Stimulated activated CD4-positive, alpha-beta T cell treated with anti-CD3 and anti-CD28 coated beads, Interleukin-1b, Interleukin-23, amount 100 ng/mL, for 4 hours (primary cell): ENCODE results near the gene RPUSD1.
"Not testable (repeated sequence)": the region's sequence is repeated elsewhere in the genome, so short reads cannot be mapped to it uniquely, and the experiment has no call there.

Experiments
- DNase-seq, 2 donors: peaks; one replicate each; pipeline ENCODE4 v3.0.0-alpha.2; 2020; ENCODE audit warnings: low read depth in 2 of 2

RPUSD1 gene

DNA sequence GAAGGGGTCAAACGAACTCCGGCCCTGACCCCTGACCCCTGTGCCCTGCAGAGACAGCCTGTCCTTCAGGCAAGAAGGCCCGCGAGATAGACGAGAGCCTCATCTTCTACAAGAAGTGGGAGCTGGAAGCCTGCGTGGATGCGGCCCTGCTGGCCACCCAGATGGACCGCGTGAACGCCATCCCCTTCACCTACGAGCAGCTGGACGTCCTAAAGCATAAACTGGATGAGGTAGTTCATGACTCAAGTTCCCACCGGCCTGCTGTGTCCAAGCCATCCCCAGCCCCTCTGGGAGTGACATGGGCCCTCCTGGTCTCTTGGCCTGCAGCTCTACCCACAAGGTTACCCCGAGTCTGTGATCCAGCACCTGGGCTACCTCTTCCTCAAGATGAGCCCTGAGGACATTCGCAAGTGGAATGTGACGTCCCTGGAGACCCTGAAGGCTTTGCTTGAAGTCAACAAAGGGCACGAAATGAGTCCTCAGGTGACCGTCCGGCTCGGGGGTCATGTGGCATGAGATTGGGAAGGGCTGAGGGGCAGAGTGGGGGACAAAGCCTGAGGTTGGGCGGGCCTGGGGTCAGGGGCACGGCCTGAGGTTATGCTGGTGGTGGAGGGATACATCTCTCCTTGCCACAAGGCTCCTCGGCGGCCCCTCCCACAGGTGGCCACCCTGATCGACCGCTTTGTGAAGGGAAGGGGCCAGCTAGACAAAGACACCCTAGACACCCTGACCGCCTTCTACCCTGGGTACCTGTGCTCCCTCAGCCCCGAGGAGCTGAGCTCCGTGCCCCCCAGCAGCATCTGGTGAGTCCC is 22.0 kb downstream of the RPUSD1 start:
- DNase-seq = no peak

DNA sequence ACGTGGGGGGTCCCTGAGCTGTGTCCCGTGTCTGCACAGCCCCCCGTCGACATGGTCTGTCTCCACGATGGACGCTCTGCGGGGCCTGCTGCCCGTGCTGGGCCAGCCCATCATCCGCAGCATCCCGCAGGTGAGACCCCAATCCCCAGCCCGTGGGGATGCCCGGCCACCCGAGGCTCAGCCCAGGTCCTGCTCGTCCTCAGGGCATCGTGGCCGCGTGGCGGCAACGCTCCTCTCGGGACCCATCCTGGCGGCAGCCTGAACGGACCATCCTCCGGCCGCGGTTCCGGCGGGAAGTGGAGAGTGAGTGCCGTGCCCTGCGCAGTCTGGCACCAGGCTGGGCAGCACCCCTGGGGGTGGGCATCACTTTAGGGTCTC is 22.7 kb downstream of the RPUSD1 start:
- no peak for DNase-seq

DNA sequence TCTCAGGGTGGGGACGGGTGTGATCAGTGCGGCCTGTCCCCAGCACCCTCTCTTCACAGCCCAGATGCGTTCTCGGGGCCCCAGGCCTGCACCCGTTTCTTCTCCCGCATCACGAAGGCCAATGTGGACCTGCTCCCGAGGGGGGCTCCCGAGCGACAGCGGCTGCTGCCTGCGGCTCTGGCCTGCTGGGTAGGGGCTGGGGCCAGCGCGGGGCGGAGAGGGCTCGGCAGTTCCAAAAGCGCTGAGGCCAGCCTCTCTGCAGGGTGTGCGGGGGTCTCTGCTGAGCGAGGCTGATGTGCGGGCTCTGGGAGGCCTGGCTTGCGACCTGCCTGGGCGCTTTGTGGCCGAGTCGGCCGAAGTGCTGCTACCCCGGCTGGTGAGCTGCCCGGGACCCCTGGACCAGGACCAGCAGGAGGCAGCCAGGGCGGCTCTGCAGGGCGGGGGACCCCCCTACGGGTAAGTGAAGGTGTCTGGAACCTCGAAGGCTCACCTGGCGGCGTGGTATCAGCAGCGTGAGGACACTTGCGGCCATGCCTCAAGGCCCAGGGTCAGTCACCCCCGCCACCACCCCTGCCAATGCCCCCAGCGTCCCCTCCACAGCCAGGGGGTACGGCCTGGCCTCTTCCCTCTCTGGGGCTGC is 23.2 kb downstream of the RPUSD1 start:
- no peak for DNase-seq

DNA sequence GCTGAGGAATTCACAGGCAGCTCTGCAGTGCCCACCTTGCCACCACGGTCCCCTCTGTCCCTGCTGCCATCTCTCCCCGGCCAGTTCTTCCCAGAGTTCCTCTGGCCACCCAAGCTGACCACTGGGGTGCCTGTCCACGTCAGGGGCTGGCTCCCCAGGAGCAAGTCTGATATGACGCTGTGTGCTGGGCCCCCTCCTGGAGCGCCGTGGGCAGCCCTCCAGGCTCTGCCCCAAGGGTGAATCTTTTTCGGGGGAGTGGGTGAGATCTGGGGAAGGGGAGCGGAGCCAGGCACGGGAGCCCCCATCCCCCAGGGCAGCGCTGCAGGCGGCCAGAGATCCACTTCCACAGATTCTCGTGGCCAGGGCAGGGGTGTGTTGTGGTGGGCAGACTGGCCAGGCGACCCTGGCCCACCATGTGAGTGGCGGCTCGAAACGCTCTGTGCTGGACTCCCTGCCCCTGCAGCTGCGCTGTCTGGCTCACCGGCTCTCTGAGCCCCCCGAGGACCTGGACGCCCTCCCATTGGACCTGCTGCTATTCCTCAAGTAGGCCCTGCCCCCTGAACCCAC is 23.9 kb downstream of the RPUSD1 start:
- no peak for DNase-seq

GRCh38 chr16:763369-764183 is 24.6 kb downstream of the RPUSD1 start:
- DNase-seq = no peak

DNA sequence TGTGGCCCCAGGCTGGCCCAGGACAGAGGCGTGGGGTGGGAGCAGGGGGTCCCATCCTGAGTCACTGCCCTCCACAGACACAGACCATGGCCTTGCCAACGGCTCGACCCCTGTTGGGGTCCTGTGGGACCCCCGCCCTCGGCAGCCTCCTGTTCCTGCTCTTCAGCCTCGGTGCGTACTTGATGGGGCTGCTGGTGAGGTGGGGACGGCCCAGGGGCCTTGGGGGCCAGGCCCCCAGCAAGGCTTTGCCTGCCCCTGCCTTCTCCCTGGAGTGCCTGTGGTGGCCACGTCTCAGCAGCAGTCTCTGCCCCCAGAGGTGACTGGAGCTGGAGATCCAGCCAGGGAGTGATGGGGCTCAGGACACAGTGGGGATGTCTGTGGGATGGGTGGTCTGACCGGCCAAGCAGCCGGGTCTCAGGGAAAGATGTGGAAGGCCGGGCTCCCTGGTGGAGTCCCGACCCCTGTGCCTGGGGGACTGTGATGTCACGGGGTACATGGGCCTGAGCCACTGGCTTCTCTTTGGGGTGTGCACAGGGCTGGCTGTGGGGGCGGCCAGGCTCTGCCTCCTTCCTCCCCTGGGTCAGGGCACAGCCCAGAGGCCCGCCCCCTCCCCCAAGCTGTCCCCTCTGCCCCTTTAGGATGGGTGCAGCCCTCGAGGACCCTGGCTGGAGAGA is 25.4 kb downstream of the RPUSD1 start:
- no peak for DNase-seq

- no peak for DNase-seq
Measured at GRCh38 chr16:761625-762513, 26.3 kb downstream of the RPUSD1 start.

DNA sequence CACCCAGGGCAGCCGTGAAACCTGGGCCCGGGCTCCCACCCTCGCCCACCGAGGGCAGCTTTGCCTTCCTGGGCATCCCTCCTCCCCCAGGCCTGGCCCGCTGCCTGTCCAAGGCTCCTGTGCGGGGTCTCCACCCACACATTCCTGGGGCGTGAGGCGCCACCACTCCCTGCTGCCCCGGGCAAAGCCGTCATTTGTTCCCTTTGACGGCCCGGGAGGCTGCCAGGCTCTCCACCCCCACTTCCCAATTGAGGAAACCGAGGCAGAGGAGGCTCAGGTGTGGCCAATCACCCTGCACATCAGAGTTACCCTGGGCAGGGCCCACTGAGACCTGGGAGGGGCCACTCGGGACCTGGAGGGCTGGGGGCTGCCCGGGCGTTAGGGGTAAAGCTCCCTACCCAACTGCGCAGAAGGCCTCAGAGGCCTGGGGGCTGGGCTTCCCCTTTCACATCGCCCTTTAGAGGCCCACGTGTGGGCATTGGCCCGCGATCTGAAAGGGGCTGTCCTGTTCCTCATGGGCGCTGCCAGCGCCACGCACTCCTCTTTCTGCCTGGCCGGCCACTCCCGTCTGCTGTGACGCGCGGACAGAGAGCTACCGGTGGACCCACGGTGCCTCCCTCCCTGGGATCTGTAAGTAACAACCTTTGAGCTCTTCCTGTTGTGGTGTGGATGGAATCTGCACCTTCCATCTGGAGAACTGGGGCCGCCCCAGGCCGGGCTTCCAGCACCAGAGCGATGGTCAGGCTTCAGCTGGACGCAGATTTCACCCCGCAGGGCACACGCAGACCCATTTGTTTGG is 27.4 kb downstream of the RPUSD1 start, which contains the start of gene MSLN:
TSS of gene MSLN (plus strand) at position 190 of the 799 bp plus-strand sequence. CDS start 1,947 bp downstream, outside the sequence.
- no peak for DNase-seq

GRCh38 chr16:760065-760464 is 28.1 kb downstream of the RPUSD1 start:
- no peak for DNase-seq

- no peak for DNase-seq
Measured at GRCh38 chr16:759110-759910, 28.9 kb downstream of the RPUSD1 start.

DNA sequence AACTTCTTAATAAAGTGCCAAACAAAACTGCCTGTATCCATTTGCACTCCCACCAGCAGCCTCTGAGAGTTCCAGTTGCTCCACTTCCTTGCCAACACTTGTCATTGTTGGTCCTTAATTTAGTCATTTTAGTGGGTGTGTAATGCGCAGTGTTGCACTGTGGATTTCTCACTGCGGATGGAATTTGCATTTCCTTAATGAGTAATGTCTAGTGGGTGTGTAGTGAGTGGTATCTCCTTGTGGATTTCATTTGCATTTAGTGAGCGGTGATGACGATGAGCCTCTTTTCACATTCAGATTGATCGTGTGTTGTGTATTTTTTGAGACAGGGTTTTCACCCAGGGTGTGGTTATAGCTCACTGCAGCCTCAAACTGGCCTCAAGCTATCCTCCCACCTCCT is 31.8 kb downstream of the RPUSD1 start:
- DNase-seq = no peak

DNA sequence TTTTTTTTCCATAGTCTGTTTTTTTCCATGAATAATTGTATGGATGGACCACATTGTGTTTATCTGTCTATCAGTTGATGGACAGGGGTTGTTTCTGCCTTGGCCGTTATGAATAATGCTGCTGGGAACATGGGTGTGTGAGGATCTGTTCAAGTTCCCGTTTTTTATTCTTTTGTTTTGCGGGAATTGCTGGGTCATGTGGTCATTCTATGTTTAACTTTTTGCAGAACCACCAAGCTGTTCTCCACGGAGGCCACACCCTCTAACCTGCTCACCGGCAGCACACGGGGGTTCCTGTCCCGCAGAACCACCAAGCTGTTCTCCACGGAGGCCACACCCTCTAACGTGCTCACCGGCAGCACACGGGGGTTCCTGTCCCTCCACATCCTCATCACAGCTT is 33.5 kb downstream of the RPUSD1 start:
- DNase-seq = no peak

DNA sequence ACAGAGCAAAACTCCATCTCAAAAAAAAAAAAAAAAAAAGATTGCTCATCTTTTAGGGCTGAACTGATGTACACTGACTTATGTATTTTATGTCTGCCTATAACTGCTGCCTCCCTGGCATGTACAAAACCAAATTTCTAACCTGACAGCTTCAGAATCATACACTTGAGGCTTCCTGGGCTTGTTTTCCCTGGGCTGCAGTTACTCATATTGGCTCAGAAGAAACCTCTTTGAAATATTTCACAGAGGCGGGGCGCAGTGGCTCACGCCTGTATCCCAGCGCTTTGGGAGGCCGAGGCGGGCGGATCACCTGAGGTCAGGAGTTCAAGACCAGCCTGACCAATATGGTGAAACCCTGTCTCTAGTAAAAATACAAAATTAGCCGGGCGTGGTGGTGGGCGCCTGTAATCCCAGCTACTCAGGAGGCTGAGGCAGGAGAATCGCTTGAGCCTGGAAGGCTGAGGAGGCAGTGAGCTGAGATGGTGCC is 34.0 kb downstream of the RPUSD1 start:
- not testable (repeated sequence) for DNase-seq

- DNase-seq = no peak
Measured at GRCh38 chr16:752007-752312, 36.2 kb downstream of the RPUSD1 start.

- no peak for DNase-seq
Measured at GRCh38 chr16:751152-752006, 36.8 kb downstream of the RPUSD1 start.

DNA sequence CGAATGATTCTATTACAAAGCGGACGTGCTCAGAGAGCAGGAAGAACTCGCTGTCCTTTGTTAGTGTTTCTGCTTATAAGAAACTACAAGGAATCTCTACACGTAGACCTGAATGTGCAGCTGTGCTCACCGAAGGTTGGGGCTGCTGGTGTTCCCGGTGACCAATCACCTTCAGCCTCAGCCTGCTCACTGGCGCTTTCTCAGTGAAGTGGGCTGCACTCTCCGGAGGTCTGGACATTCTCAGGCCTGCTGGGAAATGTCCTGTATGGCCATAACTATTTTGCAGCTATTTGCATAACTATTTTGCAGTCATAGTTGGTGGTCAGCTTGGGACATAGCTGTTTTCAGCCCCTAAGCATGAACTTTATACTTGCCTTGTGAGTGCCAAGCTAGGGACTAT is 37.7 kb downstream of the RPUSD1 start:
- DNase-seq = no peak

- DNase-seq = no peak
Measured at GRCh38 chr16:749010-749409, 39.2 kb downstream of the RPUSD1 start.
